CD4-positive, alpha-beta T cell treated with Interferon alpha-2 for 1 hour (primary cell): ENCODE measurements around the gene MUCL1.
"Not testable (repeated sequence)": the region's sequence is repeated elsewhere in the genome, so short reads cannot be mapped to it uniquely, and the experiment has no call there.

Source experiments
- DNase-seq, 2 donors: peaks; one replicate each; pipeline ENCODE4 v3.0.0-alpha.2; 2020 to 2022

The MUCL1 gene, protein sequence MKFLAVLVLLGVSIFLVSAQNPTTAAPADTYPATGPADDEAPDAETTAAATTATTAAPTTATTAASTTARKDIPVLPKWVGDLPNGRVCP

DNA sequence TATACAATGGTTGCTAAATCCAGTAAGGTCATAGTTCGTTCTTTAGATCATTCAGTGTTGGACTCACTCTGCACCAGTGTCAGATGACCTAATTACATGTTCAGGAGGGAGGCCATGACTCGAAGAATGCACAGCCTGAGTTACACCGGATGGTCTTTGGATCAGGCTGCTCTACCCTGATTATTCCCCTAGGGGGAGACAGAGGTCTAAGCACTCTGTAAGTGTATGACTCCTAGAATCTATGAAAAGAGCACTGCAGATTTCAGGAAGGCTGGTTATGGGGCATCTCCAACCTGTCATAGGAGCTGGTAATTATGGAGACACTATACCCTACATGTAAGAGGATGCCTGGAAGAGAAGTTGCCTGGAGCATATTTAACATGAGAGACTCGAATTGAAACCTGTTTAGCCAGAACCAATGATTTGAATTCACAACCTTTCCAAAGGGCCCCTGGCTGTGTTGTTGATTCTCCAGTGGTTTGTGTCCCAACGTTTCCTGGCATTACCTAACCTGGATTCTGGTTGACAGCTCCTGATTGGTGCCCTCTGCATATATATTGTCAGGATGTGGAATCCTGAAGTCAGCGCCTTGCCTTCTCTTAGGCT lies at the start of gene MUCL1:
TSS of gene MUCL1 (plus strand) at position 584 of the 606 bp plus-strand sequence. CDS start 67 bp downstream, outside the sequence.
- DNase-seq, result peak; percentile 70 to 84

DNA sequence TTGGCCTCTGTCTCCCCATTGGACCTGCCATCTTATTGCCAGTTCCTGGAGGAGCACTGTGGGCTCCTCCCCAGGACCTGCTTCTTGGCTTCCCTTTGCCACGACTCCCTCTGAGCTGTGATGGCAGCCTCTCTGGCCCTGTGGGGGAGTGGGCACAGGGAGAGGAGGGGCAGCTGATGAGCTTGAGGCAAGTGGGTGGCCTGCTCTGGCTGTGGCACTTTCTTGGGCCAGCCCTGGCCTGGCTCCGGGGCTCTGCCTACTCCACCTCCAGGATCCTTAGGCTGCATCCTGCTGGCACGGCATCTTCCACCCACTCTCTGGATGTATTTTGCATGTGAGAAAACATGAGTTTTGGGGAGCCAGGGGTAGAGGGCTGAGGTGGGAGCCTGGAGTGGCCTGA lies 32.6 kb upstream of the MUCL1 start:
- no peak for DNase-seq

DNA sequence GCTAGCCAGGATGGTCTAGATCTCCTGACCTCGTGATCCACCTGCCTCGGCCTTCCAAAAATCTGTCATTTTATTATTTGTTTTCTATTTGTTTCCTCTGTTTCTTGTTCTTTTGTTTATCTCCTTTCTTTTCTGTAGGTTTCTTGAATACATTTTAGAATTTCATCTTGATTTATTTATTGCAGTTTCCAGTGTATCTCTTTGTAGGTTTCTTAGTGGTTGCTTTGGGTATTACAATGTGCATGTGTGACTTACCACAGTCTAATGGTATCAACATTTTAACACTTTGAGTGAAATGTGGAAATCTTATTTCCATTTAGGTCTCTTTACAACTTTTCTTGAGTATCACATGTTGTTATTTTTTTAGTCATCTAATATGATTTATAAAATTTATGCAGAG lies 29.9 kb upstream of the MUCL1 start:
- DNase-seq, result no peak

DNA sequence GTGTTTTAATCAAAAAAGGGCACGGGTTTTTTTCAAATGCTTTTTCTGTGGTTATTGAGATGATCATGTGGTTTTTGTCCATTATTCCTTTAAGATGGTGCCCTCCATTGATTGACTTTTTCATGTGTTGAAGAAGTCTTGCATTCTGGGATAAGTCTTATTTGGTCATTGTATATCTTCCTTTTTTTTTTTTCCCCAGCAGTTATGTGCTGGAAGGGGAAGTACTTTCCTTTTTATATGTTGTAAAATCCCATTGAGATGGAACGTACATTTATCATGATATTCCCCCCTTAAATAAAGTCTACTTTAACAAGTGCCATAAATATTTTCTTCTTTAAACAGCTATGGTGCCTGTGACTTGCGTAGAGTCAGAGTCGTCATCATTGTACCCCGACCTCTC lies 24.8 kb upstream of the MUCL1 start:
- no peak for DNase-seq

DNA sequence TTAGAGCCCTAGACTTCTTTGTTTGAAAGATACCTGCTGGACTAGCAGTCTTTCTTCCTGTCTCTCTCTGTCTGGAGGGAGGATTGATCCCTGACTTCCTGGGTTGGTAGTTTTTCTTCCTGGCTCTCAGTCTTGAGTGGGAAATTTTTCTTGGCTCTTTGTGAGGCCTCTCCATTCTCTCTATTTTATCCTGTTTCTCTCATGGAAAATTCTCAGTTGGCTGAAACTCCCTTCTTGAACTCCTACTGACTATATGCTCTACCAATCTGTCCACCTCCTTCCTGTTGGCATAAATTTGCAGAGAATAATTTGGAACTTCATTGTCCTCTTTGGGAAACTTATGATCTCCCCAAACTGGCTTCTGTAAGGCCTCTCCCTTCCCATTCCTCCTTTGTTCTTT lies 24.1 kb upstream of the MUCL1 start:
- DNase-seq, result no peak

DNA sequence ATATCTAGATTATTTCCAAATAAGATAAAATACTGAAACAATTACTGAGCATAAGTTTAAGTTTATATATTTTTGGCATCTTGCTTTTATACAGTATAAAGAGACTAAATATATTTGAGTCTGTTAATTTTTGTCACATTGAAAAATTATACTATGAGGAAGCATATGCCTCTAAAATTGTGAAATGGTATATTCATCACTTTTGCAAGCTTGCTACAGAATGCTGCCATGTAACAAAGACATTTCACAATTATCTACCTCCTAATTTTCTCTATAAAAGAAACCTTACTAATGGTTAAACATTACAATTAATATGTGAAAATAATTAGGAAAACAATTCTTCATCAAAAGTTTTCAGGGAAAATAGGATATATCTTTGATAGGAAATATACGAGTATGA lies 22.7 kb upstream of the MUCL1 start:
- DNase-seq, result no peak

DNA sequence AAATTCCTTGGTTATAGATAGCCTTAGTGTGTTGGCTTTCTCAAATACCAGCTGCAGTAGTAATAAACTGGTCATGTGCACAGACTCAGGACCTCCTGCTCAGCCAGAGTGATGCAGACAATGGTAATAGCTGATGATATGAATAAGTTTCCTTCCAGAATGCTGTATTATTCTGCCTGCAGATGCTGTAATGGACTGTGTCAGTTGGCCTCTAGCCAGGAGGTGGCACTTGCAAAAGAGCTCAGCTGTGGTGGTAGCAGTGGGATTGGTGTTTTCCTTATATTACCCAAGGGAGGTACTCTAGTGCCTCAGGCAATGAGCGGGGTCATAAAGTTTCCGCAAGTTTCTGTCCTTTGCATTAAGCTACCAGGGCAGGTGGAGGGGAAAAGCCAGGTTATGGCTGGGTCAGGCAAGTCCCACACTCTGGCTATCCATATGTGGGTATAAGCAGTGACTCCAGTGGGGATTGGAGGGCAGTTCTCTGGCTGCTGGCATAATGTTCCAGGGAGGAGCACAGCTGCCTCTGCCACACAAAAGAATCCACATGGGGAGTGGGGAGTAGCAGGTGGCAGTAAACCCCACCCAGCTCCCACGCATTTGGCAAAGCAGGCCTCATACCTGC lies 14.0 kb upstream of the MUCL1 start:
- no peak for DNase-seq

DNA sequence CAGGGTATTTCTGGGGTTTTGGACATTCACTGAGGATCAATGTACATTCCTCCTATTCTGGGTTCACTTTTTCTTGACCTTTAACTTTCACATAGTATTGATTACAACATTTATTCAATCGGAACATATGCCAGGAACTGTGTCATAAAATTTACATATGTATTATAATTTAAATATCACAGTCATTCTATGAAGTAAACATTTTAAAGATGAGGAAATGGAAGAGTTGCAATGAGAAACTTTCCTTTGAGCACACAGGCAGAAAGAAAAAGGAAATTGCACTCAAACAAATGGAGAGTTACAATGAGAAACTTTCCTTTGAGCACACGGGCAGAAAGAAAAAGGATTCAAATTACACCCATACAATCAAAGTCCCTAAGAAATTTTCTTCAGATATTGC lies 3.1 kb downstream of the MUCL1 start:
- no peak for DNase-seq

DNA sequence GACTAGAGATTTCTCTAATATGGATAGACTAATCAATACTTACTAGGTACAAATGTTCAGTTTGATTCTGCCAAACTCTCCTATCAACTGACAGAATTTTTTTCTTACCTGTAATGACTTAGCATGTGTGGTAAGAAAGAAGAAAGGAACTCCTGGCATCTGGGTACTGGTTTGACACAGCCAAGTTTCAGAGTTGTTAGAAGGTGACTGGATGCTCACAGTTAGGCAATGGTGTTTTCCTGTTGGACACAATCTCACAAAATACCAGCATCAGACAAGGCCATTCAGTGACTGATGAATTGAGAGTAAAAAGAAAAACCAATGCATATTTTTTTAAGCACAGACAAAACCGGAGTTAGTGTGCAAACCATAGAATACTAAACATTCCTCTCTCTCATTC lies 4.2 kb downstream of the MUCL1 start:
- DNase-seq, result no peak

DNA sequence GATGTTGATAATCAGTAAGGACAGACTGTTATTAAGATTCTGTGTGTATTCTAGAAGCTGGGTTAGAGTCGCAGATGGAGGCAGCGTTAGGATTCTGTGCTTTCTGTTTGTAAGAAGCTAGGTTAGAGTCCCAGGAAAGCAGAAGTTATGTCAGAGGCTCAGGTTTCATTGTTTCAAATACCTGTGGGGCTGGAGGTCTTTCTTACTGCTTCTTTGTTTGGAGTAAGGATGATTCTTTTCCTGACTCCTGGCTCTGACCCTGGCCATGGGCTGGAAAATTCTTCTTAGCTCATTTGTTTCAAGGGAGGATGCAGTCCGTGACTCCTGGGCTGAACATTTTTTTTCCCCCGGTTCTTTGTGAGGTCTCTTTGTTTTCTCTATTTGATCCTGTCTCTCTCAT lies 5.2 kb downstream of the MUCL1 start:
- DNase-seq, result no peak

DNA sequence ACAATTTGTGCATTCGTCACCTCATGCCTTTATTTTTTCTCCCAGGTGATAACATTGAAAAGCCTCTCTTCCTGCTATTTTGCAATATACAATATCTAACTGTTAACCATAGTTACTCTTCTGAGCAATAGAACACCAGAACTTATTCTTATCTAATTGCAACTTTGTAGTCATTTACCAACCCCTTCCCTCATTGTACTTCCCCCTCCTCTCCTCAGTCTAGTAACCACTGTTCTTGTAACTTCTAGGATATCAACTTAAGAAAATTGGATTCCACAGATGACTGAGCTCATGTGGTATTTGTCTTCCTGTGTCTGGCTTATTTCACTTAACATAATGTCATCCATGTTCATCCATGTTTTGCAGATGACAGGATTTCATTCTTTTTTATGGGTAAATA lies 7.6 kb downstream of the MUCL1 start:
- no peak for DNase-seq

DNA sequence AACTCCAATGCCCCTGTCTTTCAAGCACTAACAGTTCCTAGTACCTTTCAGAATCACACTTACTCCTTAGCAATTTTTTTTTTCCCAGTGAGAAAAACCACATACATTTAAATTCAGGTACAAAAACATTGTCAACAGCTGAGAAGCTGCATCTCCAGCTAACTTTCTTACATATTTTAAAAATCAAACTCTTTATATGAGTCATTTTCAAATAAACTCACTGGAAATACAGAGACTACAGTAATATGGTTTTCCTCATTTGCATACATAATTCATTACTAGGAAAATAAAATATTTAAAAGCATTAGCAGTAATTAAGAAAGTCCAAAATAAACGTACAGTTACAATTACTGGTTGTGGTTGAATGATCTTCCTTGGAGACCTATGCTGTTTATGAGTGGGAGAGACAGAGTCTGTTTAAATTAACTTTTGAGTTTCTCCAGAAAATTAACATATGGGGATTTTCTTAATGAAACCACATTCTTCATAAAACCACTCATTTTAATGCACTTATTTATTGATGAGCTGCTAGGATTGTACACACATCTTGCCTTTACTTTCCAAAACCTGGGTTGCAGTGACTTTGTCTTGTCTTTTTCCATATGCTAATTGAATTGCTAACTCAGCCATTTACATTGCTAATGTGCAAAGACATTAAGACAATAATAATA lies 9.8 kb downstream of the MUCL1 start:
- no peak for DNase-seq

DNA sequence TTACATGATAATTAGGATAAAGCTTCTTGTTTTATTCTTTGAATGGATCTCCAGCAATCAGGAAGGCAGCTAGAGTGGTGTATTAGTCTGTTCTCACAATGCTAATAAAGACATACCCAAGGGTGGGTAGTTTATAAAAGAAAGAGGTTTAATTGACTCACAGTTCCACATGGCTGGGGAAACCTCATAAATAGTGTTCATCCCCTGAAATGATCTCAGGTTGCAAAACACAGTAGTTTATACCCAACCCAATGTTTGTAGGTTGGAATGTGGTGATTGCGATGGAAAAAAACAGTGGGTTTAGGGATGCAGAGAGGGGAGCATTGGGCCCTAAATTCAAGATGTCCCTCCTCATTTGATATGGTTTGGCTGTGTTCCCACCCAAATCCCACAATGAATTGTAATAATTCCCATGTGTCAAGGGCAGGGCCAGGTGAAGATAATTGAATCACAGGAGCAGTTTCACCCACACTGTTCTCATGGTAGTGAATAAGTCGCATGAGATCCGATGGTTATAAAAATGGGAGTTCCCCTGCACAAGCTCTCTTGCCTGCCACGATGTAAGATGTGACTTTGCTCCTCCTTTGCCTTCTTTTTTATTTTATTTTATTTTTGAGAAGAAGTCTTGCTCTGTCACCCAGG lies 11.5 kb downstream of the MUCL1 start:
- no peak for DNase-seq

DNA sequence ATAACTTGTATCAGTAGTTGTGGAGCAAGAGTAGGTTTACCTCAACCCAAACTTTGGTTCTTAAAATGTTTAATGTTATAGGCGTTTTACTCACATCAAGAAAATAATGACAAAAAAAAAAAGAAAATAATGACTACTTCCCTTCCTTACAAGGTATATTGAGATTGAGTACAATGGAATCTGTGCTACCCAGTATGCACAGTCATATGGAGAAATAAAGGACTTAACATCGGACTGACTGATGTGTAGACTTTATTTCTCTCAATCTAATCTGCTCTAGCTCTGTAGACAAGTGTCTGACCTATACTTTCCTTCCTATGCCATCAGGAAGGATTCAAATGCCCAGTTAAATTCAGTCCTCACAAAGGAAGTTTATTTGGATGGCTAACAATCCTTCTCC lies 14.4 kb downstream of the MUCL1 start:
- DNase-seq, result no peak

DNA sequence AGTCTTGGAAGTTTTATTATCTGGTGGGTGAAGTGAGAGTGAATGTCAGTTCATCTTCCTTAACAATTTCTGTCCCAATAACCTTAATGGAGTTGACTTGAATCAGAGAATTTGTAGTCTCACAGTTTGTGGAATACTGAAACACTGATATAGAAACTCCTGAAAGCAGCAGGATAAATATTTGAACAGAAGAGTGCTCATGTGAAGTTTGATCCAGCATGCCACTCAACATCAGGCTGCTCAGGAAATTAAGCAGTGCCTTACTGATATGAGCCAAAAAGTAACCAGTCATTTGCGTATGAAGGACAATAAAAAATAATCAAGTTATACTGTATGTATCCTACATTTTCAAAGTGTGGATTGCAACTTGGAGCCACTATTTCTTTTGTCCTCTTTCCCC lies 15.7 kb downstream of the MUCL1 start:
- DNase-seq, result no peak

DNA sequence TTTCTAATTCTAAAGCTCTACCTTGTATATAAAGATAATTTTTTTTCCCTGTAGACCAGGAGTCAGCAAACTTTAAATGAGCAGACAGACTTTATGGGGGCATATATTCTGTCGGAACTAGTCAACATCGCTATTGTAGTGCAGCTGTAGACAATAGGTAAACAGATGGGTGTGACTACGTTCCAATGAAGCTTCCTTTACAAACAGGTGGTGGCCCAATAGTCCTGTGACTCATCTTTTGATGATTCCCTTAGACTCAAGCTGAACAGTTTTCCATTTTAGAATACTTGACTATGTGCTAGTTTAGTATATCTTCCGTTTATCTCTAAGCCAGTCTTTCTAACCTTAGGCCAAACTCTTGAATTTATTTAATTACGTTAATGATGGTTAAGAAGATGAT lies 16.3 kb downstream of the MUCL1 start:
- DNase-seq, result no peak

DNA sequence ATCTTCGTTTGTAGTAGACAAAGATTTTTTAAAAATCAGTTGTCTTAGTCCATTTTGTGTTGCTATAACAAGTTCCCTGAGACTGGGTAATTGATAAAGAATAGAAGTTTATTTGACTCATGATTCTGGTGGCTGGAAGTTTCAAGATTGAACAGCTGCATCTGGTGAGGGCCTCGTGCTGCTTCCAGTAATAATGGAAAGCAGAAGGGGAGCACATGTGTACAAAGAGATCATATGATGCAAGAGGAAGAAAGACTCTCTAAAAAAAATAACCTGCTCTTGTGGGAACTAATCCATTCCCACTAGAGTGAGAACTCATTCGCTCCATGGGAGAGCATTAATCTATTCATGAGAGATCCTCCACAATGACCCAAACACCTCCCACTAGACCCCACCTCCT lies 24.8 kb downstream of the MUCL1 start:
- no peak for DNase-seq

DNA sequence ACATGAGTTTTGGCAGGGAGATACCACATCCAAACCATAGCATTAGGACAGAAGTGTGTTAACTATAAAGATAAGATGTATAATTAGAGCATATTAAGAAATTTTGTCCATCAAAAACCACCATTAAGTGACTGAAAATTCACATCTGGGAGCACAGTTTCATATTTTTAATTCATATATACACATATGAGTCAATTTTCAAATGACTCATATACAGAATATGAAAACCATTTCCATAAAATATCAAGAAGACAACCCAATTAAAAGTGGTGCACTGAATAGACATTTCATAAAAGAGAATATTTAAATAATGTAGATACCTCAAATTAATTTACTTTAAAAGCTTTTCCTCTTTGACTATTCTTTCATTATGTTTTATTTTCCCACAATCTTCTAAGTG lies 25.3 kb downstream of the MUCL1 start:
- no peak for DNase-seq

DNA sequence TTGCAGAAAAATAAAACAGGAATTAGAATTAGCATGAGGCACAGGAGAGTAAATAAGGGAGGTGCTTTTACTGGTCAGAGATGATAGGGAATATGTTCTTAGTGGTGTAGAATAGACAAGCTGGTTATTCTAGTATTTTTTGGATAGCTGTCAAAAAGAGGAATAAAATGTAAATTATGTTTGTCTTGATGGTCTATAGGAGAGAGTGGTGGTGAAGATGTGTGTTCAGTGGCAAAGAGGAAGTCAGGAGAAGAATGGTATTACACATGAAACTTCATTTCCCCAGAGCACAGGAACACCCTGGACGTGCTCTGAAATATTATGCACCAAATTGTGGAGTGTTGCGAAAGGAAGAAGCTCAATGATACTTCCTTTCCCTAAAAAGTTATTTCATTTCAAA lies 27.8 kb downstream of the MUCL1 start:
- DNase-seq, result peak in 1 of 2 donors; percentile 3

DNA sequence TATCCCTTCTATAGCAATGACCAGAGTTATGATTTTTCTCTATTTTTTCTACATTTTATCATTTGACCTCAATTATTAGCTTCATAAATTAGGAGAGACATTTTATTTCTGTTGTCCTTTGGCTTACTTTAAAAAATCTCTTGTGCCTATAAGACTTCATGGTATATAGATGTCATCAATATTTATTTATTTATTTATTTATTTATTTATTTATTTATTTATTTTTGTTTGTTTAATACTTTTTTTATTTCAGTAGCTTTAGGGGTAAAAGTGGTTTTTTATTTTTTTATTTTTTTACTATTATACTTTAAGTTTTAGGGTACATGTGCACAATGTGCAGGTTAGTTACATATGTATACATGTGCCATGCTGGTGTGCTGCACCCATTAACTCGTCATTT lies 28.3 kb downstream of the MUCL1 start:
- DNase-seq, result not testable (repeated sequence)

DNA sequence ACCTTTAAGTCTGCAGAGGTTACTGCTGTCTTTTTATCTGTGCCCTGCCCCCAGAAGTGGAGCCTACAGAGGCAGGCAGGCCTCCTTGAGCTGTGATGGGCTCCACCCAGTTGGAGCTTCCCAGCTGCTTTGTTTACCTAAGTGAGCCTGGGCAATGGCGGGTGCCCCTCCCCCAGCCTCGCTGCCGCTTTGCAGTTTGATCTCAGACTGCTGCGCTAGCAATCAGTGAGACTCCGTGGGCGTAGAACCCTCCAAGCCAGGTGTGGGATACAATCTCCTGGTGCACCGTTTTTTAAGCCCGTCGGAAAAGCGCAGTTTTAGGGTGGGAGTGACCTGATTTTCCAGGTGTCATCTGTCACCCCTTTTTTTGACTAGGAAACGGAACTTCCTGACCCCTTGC lies 34.1 kb downstream of the MUCL1 start:
- DNase-seq, result not testable (repeated sequence)

DNA sequence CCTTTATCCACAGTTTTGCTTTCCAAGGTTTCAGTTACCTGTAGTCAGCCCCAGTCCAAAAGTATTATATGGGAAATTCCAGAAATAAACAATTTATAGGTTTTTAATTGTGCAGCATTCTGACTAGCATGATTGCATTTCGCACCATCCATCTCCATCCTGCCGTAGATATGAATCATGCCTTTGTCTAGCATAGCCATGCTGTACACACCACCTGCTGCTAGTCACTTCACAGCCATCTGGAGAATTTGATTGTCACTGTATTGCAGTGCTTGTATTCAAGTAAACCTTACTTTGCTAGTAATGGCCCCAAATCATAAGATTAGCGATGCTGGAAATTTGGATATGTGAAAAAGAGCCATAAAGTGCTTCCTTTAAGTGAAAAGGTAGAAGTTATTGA lies 36.0 kb downstream of the MUCL1 start:
- DNase-seq, result no peak

DNA sequence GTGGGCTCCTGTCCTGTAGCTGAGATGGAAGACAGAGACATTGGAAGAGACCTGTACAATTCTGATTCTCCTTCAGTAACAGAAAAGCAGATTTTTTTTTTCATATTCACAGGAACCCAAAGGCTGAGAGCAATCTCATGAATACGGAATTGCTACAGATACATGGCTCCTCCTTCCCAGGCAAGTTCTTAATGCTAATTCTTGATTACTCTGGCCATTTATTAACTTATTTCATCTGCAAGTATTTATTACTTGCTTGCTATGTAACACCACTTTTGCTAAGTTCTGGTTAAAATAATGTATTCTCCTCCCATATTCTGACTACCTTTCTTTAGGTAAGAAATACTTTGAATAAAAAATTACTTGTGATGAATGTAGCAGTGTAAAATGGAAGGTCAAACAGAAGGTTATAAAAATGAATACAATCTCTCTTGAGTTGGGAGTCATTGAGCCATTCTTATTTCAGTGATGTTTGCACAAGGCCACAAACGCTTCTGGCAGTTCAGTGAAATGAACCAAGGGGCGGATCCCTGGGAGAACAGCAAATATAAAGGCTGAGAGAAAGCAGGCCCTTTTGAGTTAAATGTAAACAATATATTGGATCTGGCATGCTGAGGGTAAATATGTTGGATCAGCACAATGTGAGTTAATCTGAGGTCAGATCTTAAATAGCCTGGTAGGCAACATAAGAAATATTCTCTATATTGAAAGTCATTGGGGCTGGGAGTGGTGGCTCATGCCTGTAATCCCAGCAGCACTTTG lies 37.6 kb downstream of the MUCL1 start:
- no peak for DNase-seq
